ENCODE results near the gene CD7. TPM values are rescaled to one million over a fixed set of nuclear protein-coding genes. Genes with fewer than 3 reads are reported as not detected.
A peak's percentile ranks its signal among the peaks of the same experiment; 100 is the strongest.

CD7 gene
- total and polyA plus RNA-seq, 2 donors (not counting 1 experiment from before 2014, with no cell fraction given): 0.67 to 1.3 TPM

DNA sequence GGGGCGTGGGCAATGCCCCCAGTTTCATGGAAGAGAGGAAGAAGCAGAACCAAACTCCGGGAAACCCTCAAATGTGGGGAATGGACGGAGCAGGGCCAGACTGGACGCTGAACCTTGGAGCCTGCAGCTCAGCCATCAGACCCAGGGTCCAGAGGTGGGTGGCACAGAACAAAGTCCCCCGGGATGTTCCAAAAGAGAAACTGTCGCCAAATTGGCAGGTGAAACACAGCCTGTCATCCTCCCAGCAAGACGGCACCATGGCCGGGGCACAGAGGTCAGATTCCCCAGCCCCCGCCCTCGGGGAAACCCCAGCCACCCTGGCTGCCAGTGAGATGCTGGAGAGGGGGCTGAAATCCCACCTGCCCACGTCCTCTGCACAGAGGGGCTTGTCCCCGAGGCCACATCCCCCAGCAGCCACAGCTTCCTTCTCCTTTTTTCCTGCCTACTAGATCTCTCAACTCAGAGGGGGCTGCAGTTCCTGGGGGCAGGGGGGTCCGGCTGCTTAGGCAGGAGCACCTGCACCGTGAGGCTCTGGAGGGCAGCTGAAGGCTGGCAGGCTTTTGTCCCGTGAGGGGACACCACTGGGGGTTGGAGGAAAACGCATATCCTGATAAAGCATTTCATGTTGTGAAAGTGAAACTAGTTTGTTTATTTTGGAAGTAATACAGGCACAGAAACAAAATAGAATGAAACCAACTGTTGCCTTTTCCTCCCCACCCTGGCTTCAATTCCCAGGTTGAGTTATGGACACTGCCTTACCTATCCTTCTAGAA is 17.4 kb upstream of the CD7 start:
- Mint-ChIP-seq H3K27ac (peak overlapping the region; percentile 86), H3K4me1 (peaks cover 24% of the 10 kb centered on the region), H3K9me3 (ENCODE audit: insufficient read depth) (no peaks in the 10 kb centered on the region), H3K27me3 (peaks cover 10% of the 10 kb centered on the region), H3K4me3 (peak overlapping the region; percentile 95)
- DNase-seq: peak; percentile 45
- no peaks in the 10 kb centered on the region for H4K20me1 ChIP-seq (ENCODE audit: control insufficient read depth, insufficient read depth, low read length, poor library complexity, severe bottlenecking)
- H3K9ac ChIP-seq (ENCODE audit: low read length): peak overlapping the region; percentile 58
- no peaks in the 10 kb centered on the region for H3K79me2 ChIP-seq (ENCODE audit: control insufficient read depth, insufficient read depth, low read length)
- H3K9me3 ChIP-seq (ENCODE audit: control extremely low read depth in 1 of 3, control insufficient read depth in 2 of 3, insufficient read depth in 1 of 3, low read length in 2 of 3): peaks cover 0 to 15% (median 0%) of the 10 kb centered on the region in 3 donors
- H3K27ac ChIP-seq (ENCODE audit: low read length in 2 of 2): no peak overlapping the region
- H3K27me3 ChIP-seq (replicated peaks in 1 of 4; ENCODE audit: control extremely low read depth in 1 of 4, control insufficient read depth in 3 of 4, insufficient read depth in 4 of 4, low read length in 3 of 4): peaks cover 0 to 44% (median 19%) of the 10 kb centered on the region in 4 experiments
- CTCF ChIA-PET: no interaction called here
- H3K4me3 ChIP-seq (ENCODE audit: control extremely low read depth in 1 of 5, extremely low read depth in 1 of 5, insufficient read depth in 1 of 5, low read depth in 2 of 5, low read length in 4 of 5): peak overlapping the region; percentile 19 to 59 (median 38)
- H3K4me2 ChIP-seq (replicated peaks; ENCODE audit: low read depth, low read length, poor library complexity, severe bottlenecking): peak overlapping the region; percentile 80
- peak overlapping the region; percentile 48 for H2AFZ ChIP-seq (ENCODE audit: insufficient read depth, low read depth, low read length, poor library complexity, severe bottlenecking)
- peaks cover 26 to 37% of the 10 kb centered on the region in 2 donors for H3K4me1 ChIP-seq (ENCODE audit: control insufficient read depth in 2 of 2, insufficient read depth in 2 of 2, low read length in 2 of 2)
- TF ChIP-seq CTCF (IDR thresholded peaks at IDR 0.05) (no peak), EZH2 (IDR thresholded peaks at IDR 0.05; ENCODE audit: borderline replicate concordance, insufficient read depth, low read depth, low read length, poor library complexity, severe bottlenecking) (no peak)
- intact Hi-C loops (cut with micrococcal nuclease): no loop called here
- POLR2A ChIA-PET: interaction anchor here (0.7 kb wide), 1 partner anchor 22 kb away, joined by 4 read pairs; no protein-coding TSS in a partner anchor
- no peaks in the 10 kb centered on the region for H3K36me3 ChIP-seq (replicated peaks in 1 of 2; ENCODE audit: control extremely low read depth in 1 of 2, control insufficient read depth in 1 of 2, extremely low read depth in 1 of 2, insufficient read depth in 2 of 2, low read length in 1 of 2)
- peak; percentile 10 for ATAC-seq (ENCODE audit: low read depth)
- 11% methylated on average over 14 of the region's 16 CpGs for WGBS (ENCODE audit: insufficient coverage)

DNA sequence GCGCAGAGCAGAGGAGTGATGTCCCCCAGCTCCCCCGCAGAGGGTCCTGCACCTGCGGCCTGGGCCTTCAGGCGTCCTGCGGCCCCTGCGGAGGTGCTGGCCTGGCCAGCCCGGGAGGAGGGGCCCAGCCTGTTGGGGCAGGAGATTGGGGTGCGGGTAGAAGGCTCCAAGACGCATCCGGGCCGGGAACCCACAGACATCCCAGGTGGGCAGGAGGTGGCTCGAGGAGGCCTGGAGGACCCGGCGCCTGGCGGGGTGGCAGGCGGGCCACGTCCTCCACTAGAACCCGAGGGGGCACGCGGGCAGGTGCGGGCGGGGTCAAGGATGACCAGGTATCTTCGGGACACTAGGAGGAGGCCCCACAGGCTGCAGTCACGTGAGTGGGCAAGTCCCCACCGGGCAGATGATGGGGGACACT is 16.8 kb upstream of the CD7 start:
- Histone ChIP-seq H3K9ac (ENCODE audit: low read length) (peak overlapping the region; percentile 58), H2AFZ (ENCODE audit: insufficient read depth, low read depth, low read length, poor library complexity, severe bottlenecking) (peak overlapping the region; percentile 48), H3K4me1 (ENCODE audit: control insufficient read depth in 2 of 2, insufficient read depth in 2 of 2, low read length in 2 of 2) (peaks cover 26 to 37% of the 10 kb centered on the region in 2 donors), H3K36me3 (replicated peaks in 1 of 2; ENCODE audit: control extremely low read depth in 1 of 2, control insufficient read depth in 1 of 2, extremely low read depth in 1 of 2, insufficient read depth in 2 of 2, low read length in 1 of 2) (no peaks in the 10 kb centered on the region), H3K79me2 (ENCODE audit: control insufficient read depth, insufficient read depth, low read length) (no peaks in the 10 kb centered on the region), H3K9me3 (ENCODE audit: control extremely low read depth in 1 of 3, control insufficient read depth in 2 of 3, insufficient read depth in 1 of 3, low read length in 2 of 3) (peaks cover 0 to 15% (median 0%) of the 10 kb centered on the region in 3 donors), H3K27me3 (replicated peaks in 1 of 4; ENCODE audit: control extremely low read depth in 1 of 4, control insufficient read depth in 3 of 4, insufficient read depth in 4 of 4, low read length in 3 of 4) (peaks cover 0 to 49% (median 21%) of the 10 kb centered on the region in 4 experiments), H3K27ac (ENCODE audit: low read length in 2 of 2) (no peak overlapping the region), H4K20me1 (ENCODE audit: control insufficient read depth, insufficient read depth, low read length, poor library complexity, severe bottlenecking) (no peaks in the 10 kb centered on the region), H3K4me3 (ENCODE audit: control extremely low read depth in 1 of 5, extremely low read depth in 1 of 5, insufficient read depth in 1 of 5, low read depth in 2 of 5, low read length in 4 of 5) (peak overlapping the region in 2 of 5 experiments; percentile 50 to 59), H3K4me2 (replicated peaks; ENCODE audit: low read depth, low read length, poor library complexity, severe bottlenecking) (peak overlapping the region; percentile 80)
- WGBS (ENCODE audit: insufficient coverage): 48% methylated on average over 25 of the region's 25 CpGs
- H3K27ac Mint-ChIP-seq: no peak overlapping the region
- POLR2A ChIA-PET: interaction anchor here (0.7 to 1.9 kb wide), 2 partner anchors 22 to 36 kb away, joined by 4 to 6 read pairs; no protein-coding TSS in a partner anchor
- peak overlapping the region; percentile 95 for H3K4me3 Mint-ChIP-seq
- no peaks in the 10 kb centered on the region for H3K9me3 Mint-ChIP-seq (ENCODE audit: insufficient read depth)
- ATAC-seq (ENCODE audit: low read depth) (no peak), DNase-seq (no peak)
- intact Hi-C loops (cut with micrococcal nuclease): no loop called here
- TF ChIP-seq CTCF (IDR thresholded peaks at IDR 0.05): no peak
- TF ChIP-seq EZH2 (IDR thresholded peaks at IDR 0.05; ENCODE audit: borderline replicate concordance, insufficient read depth, low read depth, low read length, poor library complexity, severe bottlenecking): no peak
- CTCF ChIA-PET: interaction anchor here (0.7 to 2.0 kb wide), 2 partner anchors 17 to 677 kb away, joined by 3 to 5 read pairs; no protein-coding TSS in a partner anchor
- peaks cover 24% of the 10 kb centered on the region for H3K4me1 Mint-ChIP-seq
- H3K27me3 Mint-ChIP-seq: peaks cover 10% of the 10 kb centered on the region
